Right ventricle myocardium superior (tissue), 1 donor: ENCODE results near the gene LY6G6F. TPM values are rescaled to one million over a fixed set of nuclear protein-coding genes. Genes with fewer than 3 reads are reported as not detected.
A peak's percentile ranks its signal among the peaks of the same experiment; 100 is the strongest.

Source experiments
- ATAC-seq: fragments of 200-7000 bp; cut with Tn5 transposase; one replicate; pipeline ENCODE4 v1.9.1; 2020; ENCODE audit warnings: mild to moderate bottlenecking; ENCODE audit not compliant: poor library complexity
- DNase-seq: peaks from one replicate; pipeline ENCODE4 v3.0.0-alpha.2; 2020
- intact Hi-C: fragments of 100-400 bp; cut with DNase I; formaldehyde crosslinking; loops from one replicate; pipeline ENCODE4 v1.11.2; 2022
- total RNA-seq: library from RNA; stranded (reverse); fragmentation: NEBNext Ultra II Directional; extraction: Animal tissue kit (Norgen Biotek cat#: 25700); gene quantifications from one replicate; pipeline ENCODE4 v1.2.1, GENCODE V29; 2021
- donor health status: DM: no; HTN: yes; CAD: no; lungs with severe emphysema.

The LY6G6F gene
- total RNA-seq, 1 donor from 2014 or later = not detected

GRCh38 chr6:31730631-31731086 lies 24.0 kb downstream of the LY6G6F start:
- ATAC-seq (no peak), DNase-seq (no peak)
- intact Hi-C loops = loop anchor here (10.0 kb wide), 1 partner anchor 104 kb away; no protein-coding TSS in a partner anchor

GRCh38 chr6:31732029-31732428 lies 25.4 kb downstream of the LY6G6F start:
- intact Hi-C loops = loop anchor here (10.0 kb wide), 1 partner anchor 103 kb away; no protein-coding TSS in a partner anchor
- ATAC-seq (no peak), DNase-seq (no peak)

GRCh38 chr6:31733734-31734133 lies 27.1 kb downstream of the LY6G6F start:
- ATAC-seq (no peak), DNase-seq (no peak)
- intact Hi-C loops = loop anchor here (10.0 kb wide), 1 partner anchor 101 kb away; no protein-coding TSS in a partner anchor

GRCh38 chr6:31734247-31734820 lies 27.7 kb downstream of the LY6G6F start:
- DNase-seq = no peak
- intact Hi-C loops = loop anchor here (10.0 kb wide), 1 partner anchor 100 kb away; no protein-coding TSS in a partner anchor
- ATAC-seq = no peak

GRCh38 chr6:31734821-31735406 lies 28.2 kb downstream of the LY6G6F start:
- intact Hi-C loops = loop anchor here (5.0 to 10.0 kb wide), 2 partner anchors 33 to 100 kb away; partner anchors contain the start of gene ABHD16A
- DNase-seq (peak; percentile 63), ATAC-seq (no peak)

GRCh38 chr6:31736021-31736767 lies 29.5 kb downstream of the LY6G6F start, which contains the start of gene CLIC1:
Gene CLIC1 (minus strand): TSS chr6:31736530. CDS start chr6:31736300, 230 bp downstream.
- DNase-seq = peak; percentile 91
- intact Hi-C loops = loop anchor here (5.0 to 10.0 kb wide), 2 partner anchors 34 to 99 kb away; partner anchors contain the start of gene ABHD16A

GRCh38 chr6:31736768-31737314 lies 30.2 kb downstream of the LY6G6F start:
- DNase-seq = no peak
- ATAC-seq = no peak
- intact Hi-C loops = loop anchor here (5.0 to 10.0 kb wide), 2 partner anchors 35 to 98 kb away; partner anchors contain the start of gene ABHD16A

More at GRCh38 chr6:31736021-31736767, 29.5 kb downstream of the LY6G6F start, which contains the start of gene CLIC1:
- peak; percentile 72 for ATAC-seq

- DNase-seq (no peak), ATAC-seq (no peak)
- intact Hi-C loops = loop anchor here (5.0 to 10.0 kb wide), 2 partner anchors 35 to 97 kb away; partner anchors contain the start of gene ABHD16A
These were observed 30.8 kb downstream of the LY6G6F start for GRCh38 chr6:31737315-31737990.

- intact Hi-C loops = loop anchor here (5.0 to 10.0 kb wide), 2 partner anchors 36 to 97 kb away; partner anchors contain the start of gene ABHD16A
- DNase-seq (no peak), ATAC-seq (no peak)
These were observed 31.6 kb downstream of the LY6G6F start for GRCh38 chr6:31737991-31738979.

- intact Hi-C loops = loop anchor here (5.0 to 10.0 kb wide), 2 partner anchors 38 to 95 kb away; partner anchors contain the start of gene ABHD16A
- DNase-seq = peak; percentile 99
- ATAC-seq = peak; percentile 95
These were observed 33.2 kb downstream of the LY6G6F start, which contains the start of gene MSH5 for GRCh38 chr6:31739639-31740396. Gene MSH5 (plus strand): TSS chr6:31740005. CDS start chr6:31740467, 462 bp downstream.

- ATAC-seq (peak; percentile 1), DNase-seq (peak; percentile 53)
- intact Hi-C loops = no loop called here
These were observed 33.9 kb downstream of the LY6G6F start for GRCh38 chr6:31740397-31741223.

GRCh38 chr6:31741815-31742214 lies 35.1 kb downstream of the LY6G6F start:
- DNase-seq = no peak
- intact Hi-C loops = no loop called here
- no peak for ATAC-seq

GRCh38 chr6:31742894-31743293 lies 36.2 kb downstream of the LY6G6F start:
- no peak for DNase-seq
- intact Hi-C loops = no loop called here
- ATAC-seq = no peak

- DNase-seq (no peak), ATAC-seq (no peak)
- intact Hi-C loops = no loop called here
These were observed 37.8 kb downstream of the LY6G6F start for GRCh38 chr6:31744422-31744821.

GRCh38 chr6:31749301-31750036 lies 42.8 kb downstream of the LY6G6F start:
- ATAC-seq (no peak), DNase-seq (no peak)
- intact Hi-C loops = no loop called here
